GM12878 (cell line): Measurements from ENCODE around the gene FAM221B.

ENCODE experiments used
- CBX5 ChIP-seq: sonication (generic); IDR thresholded peaks from 2 replicates; pipeline ENCODE4 v1.6.1; 2016; ENCODE audit warnings: low read depth, moderate library complexity, mild to moderate bottlenecking, inconsistent platforms
- KDM1A ChIP-seq: fragments of 200-600 bp; sonication (generic); IDR thresholded peaks from 2 replicates; pipeline ENCODE4 v1.6.1; 2016; ENCODE audit warnings: borderline replicate concordance
- SIN3A ChIP-seq: IDR thresholded peaks from 2 replicates; pipeline ENCODE4 v1.6.1; 2012; ENCODE audit warnings: low read depth, low read length, improper control_type of control experiment
- SMARCA5 ChIP-seq: fragments of 450-650 bp; IDR thresholded peaks from 2 replicates; pipeline ENCODE4 v1.6.1; 2017; ENCODE audit warnings: mild to moderate bottlenecking
- ZNF622 ChIP-seq: fragments of 450-650 bp; IDR thresholded peaks from 2 replicates; pipeline ENCODE4 v1.6.1; 2017; ENCODE audit warnings: mild to moderate bottlenecking, inconsistent platforms
- TF ChIP-seq, protein P1 (sequence below), 3 experiments: IDR thresholded peaks in 2 of 3; conservative IDR thresholded peaks in 1 of 3; 2 replicates each; pipeline ENCODE4 v1.5.1; 2011; ENCODE audit warnings: low read depth in 3 of 3, low read length in 3 of 3, mild to moderate bottlenecking in 3 of 3, control low read depth in 2 of 3, moderate library complexity in 2 of 3, inconsistent platforms in 1 of 3, mixed read lengths in 1 of 3; ENCODE audit not compliant: control insufficient read depth in 2 of 3, insufficient read depth in 1 of 3; ENCODE audit errors: extremely low read depth in 1 of 3

- no peak for TF ChIP-seq KDM1A
- no peak for TF ChIP-seq SIN3A
- no peak for TF ChIP-seq ZNF622
- no peak for TF ChIP-seq CBX5
- TF ChIP-seq, protein P1, sequence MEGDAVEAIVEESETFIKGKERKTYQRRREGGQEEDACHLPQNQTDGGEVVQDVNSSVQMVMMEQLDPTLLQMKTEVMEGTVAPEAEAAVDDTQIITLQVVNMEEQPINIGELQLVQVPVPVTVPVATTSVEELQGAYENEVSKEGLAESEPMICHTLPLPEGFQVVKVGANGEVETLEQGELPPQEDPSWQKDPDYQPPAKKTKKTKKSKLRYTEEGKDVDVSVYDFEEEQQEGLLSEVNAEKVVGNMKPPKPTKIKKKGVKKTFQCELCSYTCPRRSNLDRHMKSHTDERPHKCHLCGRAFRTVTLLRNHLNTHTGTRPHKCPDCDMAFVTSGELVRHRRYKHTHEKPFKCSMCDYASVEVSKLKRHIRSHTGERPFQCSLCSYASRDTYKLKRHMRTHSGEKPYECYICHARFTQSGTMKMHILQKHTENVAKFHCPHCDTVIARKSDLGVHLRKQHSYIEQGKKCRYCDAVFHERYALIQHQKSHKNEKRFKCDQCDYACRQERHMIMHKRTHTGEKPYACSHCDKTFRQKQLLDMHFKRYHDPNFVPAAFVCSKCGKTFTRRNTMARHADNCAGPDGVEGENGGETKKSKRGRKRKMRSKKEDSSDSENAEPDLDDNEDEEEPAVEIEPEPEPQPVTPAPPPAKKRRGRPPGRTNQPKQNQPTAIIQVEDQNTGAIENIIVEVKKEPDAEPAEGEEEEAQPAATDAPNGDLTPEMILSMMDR (IDR thresholded peaks at IDR 0.05 in 2 of 3, conservative IDR thresholded peaks at IDR 0.05 in 1 of 3; ENCODE audit: control insufficient read depth in 2 of 3, extremely low read depth in 1 of 3, insufficient read depth in 1 of 3, low read depth in 3 of 3, low read length in 3 of 3) = no peak
- no peak for TF ChIP-seq SMARCA5
Measured at GRCh38 chr9:35767458-35767857, 61.1 kb downstream of the FAM221B start.
